A549 (cell line): ENCODE results near the gene PRMT5. TPM values are rescaled to one million over a fixed set of nuclear protein-coding genes. Genes with fewer than 3 reads are reported as not detected.

Experiments
- ATAC-seq, 2 experiments: fragments of 200-7000 bp in 1 of 2; fragments of >200 bp in 1 of 2; cut with Nextera tagmentation in 1 of 2; cut with Tn5 transposase in 1 of 2; 3 replicates each; pipeline versions ENCODE4 v1.8.0 to v1.9.1; 2018 to 2020; ENCODE audit warnings: mild to moderate bottlenecking in 1 of 2, moderate library complexity in 1 of 2
- CTCF ChIA-PET: fragments of 300-600 bp; sonication (Branson Sonifier 250); formaldehyde crosslinking; extraction: SDS; loops from one replicate; lab custom pipeline; 2021; ENCODE audit warnings: antibody characterized with exemption, inconsistent platforms; lab: Yijun Ruan, JAX
- POLR2A ChIA-PET: fragments of 350-600 bp; formaldehyde crosslinking; extraction: SDS; loops from one replicate; lab custom pipeline; 2021; ENCODE audit warnings: antibody characterized with exemption, inconsistent platforms; lab: Yijun Ruan, JAX
- DNase-seq, 2 experiments: peaks; one replicate each; pipeline versions ENCODE4 v3.0.0 to v3.0.0-alpha.2; 2011 to 2016; ENCODE audit warnings: low read depth in 1 of 2, low spot score in 1 of 2
- FAIRE-seq: peaks from 2 replicates; lab custom pipeline; 2011; peaks lifted over from hg19 to GRCh38; lab: Jason Lieb, UNC
- H3K27ac ChIP-seq, 2 experiments: fragments of >200 bp; sonication (Bioruptor Twin); formaldehyde crosslinking; 3 replicates each; pipeline ENCODE4 v1.5.1; 2016 to 2017
- H3K4me1 ChIP-seq: fragments of >200 bp; sonication (Bioruptor Twin); formaldehyde crosslinking; 3 replicates; pipeline ENCODE4 v1.6.1; 2016
- H3K4me2 ChIP-seq: fragments of >200 bp; sonication (Bioruptor Twin); formaldehyde crosslinking; 3 replicates; pipeline ENCODE4 v1.6.1; 2016
- H3K4me3 ChIP-seq: fragments of >200 bp; sonication (Bioruptor Twin); formaldehyde crosslinking; 3 replicates; pipeline ENCODE4 v1.5.1; 2016
- H3K9me3 ChIP-seq: fragments of >200 bp; sonication (Bioruptor Twin); formaldehyde crosslinking; 3 replicates; pipeline ENCODE4 v1.6.1; 2016
- BHLHE40 ChIP-seq: IDR thresholded peaks from 2 replicates; pipeline ENCODE4 v1.6.1; 2012; ENCODE audit warnings: low read depth, low read length, inconsistent platforms
- CBX2 ChIP-seq: fragments of 200-600 bp; sonication (generic); IDR thresholded peaks from 2 replicates; pipeline ENCODE4 v1.6.1; 2016; ENCODE audit warnings: low read depth, mild to moderate bottlenecking, borderline replicate concordance
- CEBPB ChIP-seq, 2 experiments: fragments of >200 bp in 1 of 2; sonication (Bioruptor Twin) in 1 of 2; formaldehyde crosslinking in 1 of 2; IDR thresholded peaks; 2 replicates each; pipeline ENCODE4 v1.6.1; 2012 to 2016
- CHD2 ChIP-seq: fragments of 150-350 bp; IDR thresholded peaks from 2 replicates; pipeline ENCODE4 v1.6.1; 2014; ENCODE audit warnings: low read length; ENCODE audit not compliant: partially characterized antibody
- CHD4 ChIP-seq: fragments of 200-600 bp; sonication (generic); IDR thresholded peaks from 2 replicates; pipeline ENCODE4 v1.6.1; 2016; ENCODE audit warnings: antibody characterized with exemption, mild to moderate bottlenecking, borderline replicate concordance
- CTCF ChIP-seq: fragments of >200 bp; sonication (Bioruptor Twin); formaldehyde crosslinking; IDR thresholded peaks from 3 replicates; pipeline ENCODE4 v1.5.1; 2016
- EHMT2 ChIP-seq: fragments of 200-600 bp; sonication (generic); IDR thresholded peaks from 2 replicates; pipeline ENCODE4 v1.6.1; 2016; ENCODE audit warnings: antibody characterized with exemption, low read depth, mild to moderate bottlenecking, moderate library complexity
- FOSL2 ChIP-seq, 2 experiments: fragments of 450-650 bp in 1 of 2; fragments of >200 bp in 1 of 2; sonication (Bioruptor Twin) in 1 of 2; formaldehyde crosslinking; IDR thresholded peaks; 2 replicates each; pipeline versions ENCODE4 v1.5.0 to v1.6.1; 2016 to 2020; ENCODE audit warnings: mild to moderate bottlenecking in 1 of 2, moderate library complexity in 1 of 2
- FOXS1 ChIP-seq: fragments of 250-450 bp; sonication (Bioruptor Pico); IDR thresholded peaks from 2 replicates; pipeline ENCODE4 v1.5.0; 2020; ENCODE audit warnings: mild to moderate bottlenecking, moderate library complexity
- HES2 ChIP-seq: fragments of >200 bp; sonication (Bioruptor Twin); formaldehyde crosslinking; IDR thresholded peaks from 2 replicates; pipeline ENCODE4 v1.6.1; 2016
- JUN ChIP-seq, 2 experiments: fragments of >200 bp; sonication (Bioruptor Twin); formaldehyde crosslinking; IDR thresholded peaks; 2 replicates in 1 of 2; 3 replicates in 1 of 2; pipeline ENCODE4 v1.6.1; 2016 to 2017
- JUNB ChIP-seq: fragments of >200 bp; sonication (Bioruptor Twin); formaldehyde crosslinking; IDR thresholded peaks from 2 replicates; pipeline ENCODE4 v1.6.1; 2016
- MAFK ChIP-seq: fragments of 450-650 bp; IDR thresholded peaks from 2 replicates; pipeline ENCODE4 v1.6.1; 2014; ENCODE audit not compliant: partially characterized antibody
- MYC ChIP-seq: IDR thresholded peaks from 2 replicates; pipeline ENCODE4 v1.6.1; 2012; ENCODE audit warnings: mild to moderate bottlenecking, inconsistent platforms, low read length, improper control_type of control experiment, borderline replicate concordance
- NPAS2 ChIP-seq: fragments of 250-450 bp; sonication (Bioruptor Pico); IDR thresholded peaks from 2 replicates; pipeline ENCODE4 v1.8.0; 2022; ENCODE audit warnings: mild to moderate bottlenecking, moderate library complexity, borderline replicate concordance
- NR3C1 ChIP-seq: fragments of >200 bp; sonication (Bioruptor Twin); formaldehyde crosslinking; IDR thresholded peaks from 3 replicates; pipeline ENCODE4 v1.6.1; 2017
- PHF8 ChIP-seq: fragments of 200-600 bp; sonication (generic); IDR thresholded peaks from 2 replicates; pipeline ENCODE4 v1.6.1; 2016; ENCODE audit warnings: low read depth, mild to moderate bottlenecking, antibody characterized with exemption, moderate library complexity, borderline replicate concordance
- RAD21 ChIP-seq, 2 experiments: fragments of >200 bp in 1 of 2; sonication (Bioruptor Twin) in 1 of 2; formaldehyde crosslinking in 1 of 2; IDR thresholded peaks in 1 of 2; conservative IDR thresholded peaks in 1 of 2; 2 replicates in 1 of 2; 3 replicates in 1 of 2; pipeline ENCODE4 v1.6.1; 2012 to 2018; ENCODE audit warnings: inconsistent platforms in 1 of 2
- RARB ChIP-seq: fragments of 250-450 bp; sonication (Bioruptor Pico); IDR thresholded peaks from 2 replicates; pipeline ENCODE4 v1.8.0; 2021; ENCODE audit warnings: mild to moderate bottlenecking, moderate library complexity
- REST ChIP-seq: fragments of 200-600 bp; sonication (generic); IDR thresholded peaks from 2 replicates; pipeline ENCODE4 v1.6.1; 2016; ENCODE audit warnings: antibody characterized with exemption, mild to moderate bottlenecking, moderate library complexity
- RFX5 ChIP-seq: fragments of 450-650 bp; IDR thresholded peaks from 2 replicates; pipeline ENCODE4 v1.7.1; 2014; ENCODE audit warnings: antibody characterized with exemption, mild to moderate bottlenecking, moderate library complexity
- SREBF2 ChIP-seq: fragments of 450-650 bp; IDR thresholded peaks from 2 replicates; pipeline ENCODE4 v1.6.1; 2014; ENCODE audit warnings: mild to moderate bottlenecking, moderate library complexity
- WGBS: methylation state at CpG from one replicate; pipeline ENCODE4 v1.1.6; 2017; ENCODE audit errors: missing lambda C conversion rate; 5-methylcytosine and 5-hydroxymethylcytosine counted together
- polyA plus RNA-seq, 4 experiments: library from polyadenylated mRNA; depleted of rRNA in 3 of 4; stranded (reverse); fragments of >200 nt; fragmentation: RNase III in 1 of 4; extraction: RNeasy Plus Mini Kit Qiagen cat#74134 plus additional on column Dnase treatment in 1 of 4; gene quantifications; 2 replicates in 3 of 4; 3 replicates in 1 of 4; pipeline ENCODE4 v1.2.3, GENCODE V29; 2011 to 2017

PRMT5 gene
- polyA plus RNA-seq, 2 of the 4 experiments (the other 2 are of a cell fraction), result 188 to 214 TPM

GRCh38 chr14:22929104-22929960 is at the start of gene PRMT5 (continued):
- TF ChIP-seq FOSL2 (IDR thresholded peaks at IDR 0.05) (no peak), FOSL2 (CRISPR knock-in tag; IDR thresholded peaks at IDR 0.05) (no peak), CTCF (no peak), NR3C1 (no peak), PHF8 (peak; percentile 99), CHD4 (no peak), RAD21 (conservative IDR thresholded peaks at IDR 0.05 in 1 of 2, IDR thresholded peaks at IDR 0.05 in 1 of 2) (no peak), REST (no peak), RFX5 (peak; percentile 66; the same call in 1 of the 2 replicates), MAFK (no peak), FOXS1 (CRISPR knock-in tag) (no peak), MYC (peak; percentile 85), CEBPB (IDR thresholded peaks at IDR 0.05) (peak; percentile 28 to 78; a peak in 2 of 4 replicates), CBX2 (no peak), BHLHE40 (no peak), NPAS2 (CRISPR knock-in tag) (no peak), JUNB (no peak)

GRCh38 chr14:22978487-22978837 is 49.3 kb upstream of the PRMT5 start:
- no peak for DNase-seq
- Histone ChIP-seq H3K4me1 (peaks cover 62% of the 10 kb centered on the region), H3K27ac (peak overlapping the region; percentile 98 to 100), H3K9me3 (no peaks in the 10 kb centered on the region), H3K4me2 (peak overlapping the region; percentile 96), H3K4me3 (peak overlapping the region; percentile 89)
- ChIA-PET POLR2A (interaction anchor here (0.7 to 2.1 kb wide), 5 partner anchors 8 to 117 kb away, joined by 3 to 7 read pairs (median 6); partner anchors contain the start of genes ACIN1 and C14orf119), CTCF (interaction anchor here (0.6 to 34.0 kb wide), 10 partner anchors 11 to 421 kb away, joined by 3 to 1206 read pairs (median 4); partner anchors contain the start of genes AJUBA, CDH24, HAUS4 and PRMT5)
- 6% methylated on average over 3 of the region's 3 CpGs for WGBS
- no peak for ATAC-seq
- no peak for TF ChIP-seq JUN (IDR thresholded peaks at IDR 0.05)
- no peak for TF ChIP-seq HES2
- TF ChIP-seq RARB (CRISPR knock-in tag), result no peak
- no peak for TF ChIP-seq REST
- TF ChIP-seq CHD2, result no peak
- no peak for TF ChIP-seq EHMT2
- no peak for TF ChIP-seq SREBF2
- TF ChIP-seq JUNB, result no peak
- no peak for FAIRE-seq
